Pulmonary artery endothelial cell (primary cell): Measurements from ENCODE around the gene ZMIZ1. TPM values are rescaled to one million over a fixed set of nuclear protein-coding genes. Genes with fewer than 3 reads are reported as not detected.

Experiments used
- DNase-seq: peaks from one replicate; pipeline ENCODE4 v3.0.0-alpha.2; 2011; ENCODE audit warnings: low read depth, low spot score
- total RNA-seq: library from RNA; depleted of rRNA; stranded (reverse); fragments of >200 nt; gene quantifications from 2 replicates; pipeline ENCODE4 v1.2.3, GENCODE V29; 2014

ZMIZ1 gene
- total RNA-seq, 1 donor from 2014 or later: 9.3 TPM

GRCh38 chr10:79260811-79261740 is 192.3 kb downstream of the ZMIZ1 start:
- no peak for DNase-seq

- DNase-seq: no peak
Measured at GRCh38 chr10:79262131-79262530, 193.4 kb downstream of the ZMIZ1 start.

DNA sequence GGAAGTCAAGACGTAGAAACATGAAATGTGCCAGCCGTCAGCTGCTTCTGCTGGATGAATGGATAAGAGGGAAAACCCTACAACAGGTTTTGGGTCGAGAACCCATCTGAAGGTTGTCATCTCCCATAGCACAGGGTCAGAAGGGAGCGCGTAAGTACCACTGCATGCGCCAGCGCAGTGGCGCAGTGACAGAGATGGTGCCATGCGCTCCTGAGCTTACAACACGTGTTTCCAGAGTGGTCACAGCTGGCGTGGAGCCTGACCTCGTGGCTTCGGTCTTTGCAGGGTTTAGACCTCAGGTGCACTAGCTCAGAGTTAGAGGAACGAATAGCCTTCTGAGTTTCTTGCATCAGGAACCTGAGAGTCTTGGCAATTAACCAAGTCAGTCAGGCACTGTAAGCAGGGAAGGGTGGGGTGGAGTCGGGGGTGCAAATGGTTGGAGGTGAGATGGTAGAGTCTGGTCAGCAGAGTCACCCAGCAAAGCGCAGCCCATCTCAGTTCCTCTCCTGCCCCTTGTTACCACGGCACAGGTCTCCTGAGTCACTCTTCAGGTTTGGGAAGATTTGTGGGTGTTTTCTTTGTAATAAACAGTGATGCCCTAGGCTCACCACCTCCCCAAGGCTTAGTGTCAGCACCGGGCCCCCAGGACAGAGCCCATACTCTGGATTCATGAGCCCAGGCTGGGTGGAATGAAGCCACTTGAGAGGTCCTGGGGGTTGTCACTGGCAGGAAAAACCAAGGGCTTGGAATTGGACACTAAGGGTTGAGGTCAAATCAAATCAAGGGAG is 194.4 kb downstream of the ZMIZ1 start:
- no peak for DNase-seq

GRCh38 chr10:79263939-79264338 is 195.2 kb downstream of the ZMIZ1 start:
- no peak for DNase-seq

- no peak for DNase-seq
Measured at GRCh38 chr10:79264942-79265341, 196.2 kb downstream of the ZMIZ1 start.

DNA sequence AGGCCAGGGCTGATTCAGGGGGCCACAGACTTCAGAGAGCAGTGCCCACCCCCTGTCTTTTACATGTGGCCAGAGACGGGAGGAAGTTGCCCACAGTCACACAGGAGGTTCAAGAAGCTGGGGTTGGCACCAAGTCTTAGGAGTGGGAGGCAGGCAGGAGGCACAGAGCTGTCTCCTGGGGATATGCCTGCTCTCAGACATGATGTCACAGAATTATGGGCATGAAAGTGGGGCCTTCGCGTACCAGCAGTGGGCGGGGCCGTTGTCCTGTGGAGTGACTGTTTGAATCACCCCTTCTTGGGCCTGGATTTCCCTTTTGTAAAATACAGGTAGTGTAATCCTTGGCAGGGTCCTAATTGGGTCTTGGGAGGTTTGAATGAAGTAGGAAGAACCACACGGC is 197.3 kb downstream of the ZMIZ1 start:
- DNase-seq: no peak

- peak; percentile 75 for DNase-seq
Measured at GRCh38 chr10:79266543-79267312, 198.0 kb downstream of the ZMIZ1 start.

DNA sequence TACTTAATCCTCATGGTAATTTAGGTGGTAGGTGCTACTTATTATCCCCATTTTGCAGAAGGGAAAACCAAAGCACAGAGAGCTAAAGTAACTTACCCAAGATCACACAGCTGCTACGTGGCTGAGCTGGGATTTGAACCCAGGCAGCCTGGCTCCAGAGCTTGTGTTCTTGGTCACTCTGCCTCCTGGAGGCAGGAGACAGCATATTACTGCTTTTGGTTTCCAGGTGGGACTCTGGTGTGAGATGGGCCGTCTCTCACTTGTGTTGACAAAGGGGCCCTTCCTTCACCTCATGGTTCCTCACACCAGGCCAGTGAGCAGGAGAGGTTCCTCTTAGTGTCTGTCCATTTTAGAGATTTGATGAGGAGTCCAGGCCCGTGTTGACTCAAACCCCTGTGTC is 198.7 kb downstream of the ZMIZ1 start:
- DNase-seq: no peak

DNA sequence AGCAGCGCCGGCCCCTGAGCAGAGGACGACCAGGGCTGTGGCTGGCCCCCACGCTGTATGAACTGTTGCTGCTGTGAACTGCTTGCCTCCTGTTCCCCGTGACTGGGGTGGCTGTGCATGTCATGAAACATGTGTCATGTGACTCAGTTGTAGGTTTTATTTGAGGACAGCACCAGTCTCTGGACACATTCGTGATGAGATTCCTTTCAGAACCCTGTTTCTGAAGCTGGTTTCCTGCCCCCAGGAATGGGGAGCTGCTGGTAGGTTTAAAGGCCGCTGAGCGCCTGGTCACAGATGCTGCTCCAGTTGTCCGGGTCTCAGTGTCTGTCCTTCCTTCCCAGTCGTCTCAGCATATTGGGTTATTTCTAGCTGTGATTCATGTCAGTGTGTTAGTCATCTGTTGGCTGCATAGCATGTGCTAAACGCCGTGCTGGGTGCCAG is 199.4 kb downstream of the ZMIZ1 start:
- no peak for DNase-seq

GRCh38 chr10:79268742-79269141 is 200.0 kb downstream of the ZMIZ1 start:
- no peak for DNase-seq

- DNase-seq: no peak
Measured at GRCh38 chr10:79269443-79269842, 200.7 kb downstream of the ZMIZ1 start.

DNA sequence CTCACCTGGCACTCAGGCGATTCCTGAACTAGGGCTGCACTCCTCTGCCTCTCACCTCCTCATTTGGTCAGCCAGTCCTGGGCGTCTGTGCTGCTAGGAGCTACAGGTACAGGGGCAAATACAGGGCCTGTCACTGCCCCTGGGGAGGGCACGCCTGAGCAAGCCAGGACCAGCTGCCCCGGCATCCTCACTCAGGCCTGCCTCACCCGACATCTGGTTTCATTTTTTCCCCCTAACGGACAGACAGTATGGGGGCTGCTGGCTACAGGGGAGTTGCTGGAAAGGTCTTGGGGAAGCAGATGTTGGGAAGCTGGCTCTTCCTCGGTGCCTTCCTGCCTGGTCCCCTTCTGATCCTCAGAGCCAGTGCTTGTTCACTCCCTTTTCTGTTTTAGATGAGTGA is 201.2 kb downstream of the ZMIZ1 start:
- DNase-seq: no peak

- DNase-seq: no peak
Measured at GRCh38 chr10:79270466-79271246, 201.9 kb downstream of the ZMIZ1 start.

DNA sequence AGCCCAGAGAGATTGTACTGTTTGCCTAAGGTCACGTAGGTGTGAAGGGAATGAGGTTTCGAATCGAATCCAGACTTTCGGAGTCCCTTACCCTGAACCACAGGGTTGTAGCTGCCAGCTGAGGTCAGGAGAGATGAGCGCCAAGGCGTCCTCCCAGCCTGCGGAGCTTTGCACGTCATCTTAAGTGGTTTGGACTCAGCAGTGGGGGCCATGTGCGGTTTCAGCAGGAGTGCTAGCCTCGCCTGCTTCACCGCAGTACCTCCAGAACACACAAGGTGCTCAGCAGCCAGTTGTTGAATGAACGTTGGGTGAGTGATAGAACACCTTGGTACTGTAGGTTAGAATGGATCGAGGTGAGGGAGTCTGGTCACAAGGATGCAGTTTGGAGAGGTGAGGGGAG is 203.6 kb downstream of the ZMIZ1 start:
- DNase-seq: no peak

- DNase-seq: no peak
Measured at GRCh38 chr10:79273604-79274003, 204.8 kb downstream of the ZMIZ1 start.

GRCh38 chr10:79274279-79275104 is 205.7 kb downstream of the ZMIZ1 start:
- DNase-seq: no peak

GRCh38 chr10:79275105-79275430 is 206.3 kb downstream of the ZMIZ1 start:
- DNase-seq: no peak

GRCh38 chr10:79275431-79275851 is 206.7 kb downstream of the ZMIZ1 start:
- DNase-seq: no peak

DNA sequence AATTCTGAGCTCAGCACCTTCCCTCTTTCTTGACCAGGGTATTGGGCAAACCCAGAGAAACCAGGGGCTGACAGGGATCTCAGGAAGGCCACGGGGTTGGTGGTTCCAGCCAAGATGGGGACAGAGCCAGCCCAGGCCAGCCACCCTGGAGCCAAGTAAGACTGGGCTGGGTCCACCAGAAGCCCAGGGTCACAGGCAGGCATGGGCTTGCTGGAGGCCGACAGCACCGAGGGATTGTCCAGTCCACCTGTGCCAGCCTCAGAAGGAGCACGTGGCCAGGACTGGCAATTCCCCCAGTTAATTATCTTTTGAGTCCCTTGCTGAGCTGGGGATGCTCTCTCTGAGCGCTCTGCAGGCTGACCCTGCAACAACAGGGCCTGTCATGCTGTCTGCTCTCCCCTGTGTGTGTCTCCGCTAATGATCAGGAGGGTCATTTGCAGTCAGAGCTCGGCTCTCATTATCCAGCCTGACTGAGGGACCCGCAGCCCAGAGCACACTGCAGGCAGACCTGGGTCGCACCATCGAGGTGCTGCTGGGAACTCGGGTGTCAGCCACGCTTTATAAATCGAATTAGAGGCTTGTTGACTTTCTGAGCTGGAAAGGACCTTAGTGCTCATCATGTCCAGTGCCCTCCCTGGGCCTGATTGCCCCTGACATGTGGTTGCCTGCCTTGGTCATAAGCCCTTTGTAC is 209.0 kb downstream of the ZMIZ1 start:
- DNase-seq: no peak
